H1 (cell line): Measurements from ENCODE around the gene ZNF367. TPM values are rescaled to one million over a fixed set of nuclear protein-coding genes. Genes with fewer than 3 reads are reported as not detected.

Experiments
- CHD7 ChIP-seq: fragments of 300-600 bp; sonication (generic); IDR thresholded peaks from 2 replicates; pipeline ENCODE4 v1.7.1; 2012; ENCODE audit warnings: low read length, moderate library complexity, mild to moderate bottlenecking, inconsistent platforms; ENCODE audit not compliant: insufficient replicate concordance
- KDM4A ChIP-seq: IDR thresholded peaks from one replicate; pipeline ENCODE4 v1.7.1; 2012; ENCODE audit warnings: low read depth, mild to moderate bottlenecking, moderate library complexity, low read length, inconsistent platforms; ENCODE audit not compliant: severe bottlenecking
- SRF ChIP-seq: IDR thresholded peaks from 2 replicates; pipeline ENCODE4 v1.6.1; 2011; ENCODE audit warnings: mild to moderate bottlenecking, low read depth, low read length, moderate library complexity
- polyA plus RNA-seq, 7 experiments: library from polyadenylated mRNA; depleted of rRNA in 3 of 7; stranded (reverse) in 5 of 7; unstranded in 2 of 7; fragments of >200 nt in 5 of 7; fragments of 200-250 nt in 2 of 7; gene quantifications; 1 replicate in 5 of 7; 2 replicates in 1 of 7; 4 replicates in 1 of 7; pipeline versions ENCODE4 v1.2.1 to v1.2.3, GENCODE V29; 2011 to 2013; ENCODE audit warnings: missing spikeins in 2 of 7, mixed read lengths in 2 of 7
- total RNA-seq: library from RNA; stranded (reverse); fragmentation: NEBNext Ultra II Directional; extraction: Animal tissue kit (Norgen Biotek cat#: 25700); gene quantifications from 2 replicates; pipeline ENCODE4 v1.2.1, GENCODE V29; 2021

Gene ZNF367
- total and polyA plus RNA-seq, 2 of the 8 experiments (the other 6 are each of a cell fraction or from before 2014, with no cell fraction given) = 2.2 to 8.2 TPM

- TF ChIP-seq CHD7 (no peak), SRF (no peak), KDM4A (no peak)
Measured at GRCh38 chr9:96430377-96430776, 12.2 kb upstream of the ZNF367 start (continued).
